Breast epithelium (tissue), 4 donors: ENCODE measurements around the gene GJD4. TPM values are rescaled to one million over a fixed set of nuclear protein-coding genes. Genes with fewer than 3 reads are reported as not detected.

Experiments used
- DNase-seq, 2 donors: peaks; one replicate each; pipeline ENCODE4 v3.0.0-alpha.2; 2019; ENCODE audit warnings: low spot score in 2 of 2
- H3K27ac ChIP-seq, 2 donors: fragments of 200-600 bp; sonication (generic) in 1 of 2; one replicate each; pipeline ENCODE4 v1.5.1; 2016 to 2019; ENCODE audit warnings: mild to moderate bottlenecking in 1 of 2
- H3K27me3 ChIP-seq, 2 donors: fragments of 200-600 bp; sonication (generic) in 1 of 2; one replicate each; pipeline versions ENCODE4 v1.5.1 to v1.6.0; 2017 to 2019; ENCODE audit warnings: control low read depth in 1 of 2, mild to moderate bottlenecking in 1 of 2
- H3K36me3 ChIP-seq: fragments of 200-600 bp; one replicate; pipeline ENCODE4 v1.5.1; 2019
- H3K4me1 ChIP-seq, 2 donors: fragments of 200-600 bp; sonication (generic); one replicate each; pipeline ENCODE4 v1.5.1; 2016 to 2019; ENCODE audit warnings: control low read depth in 1 of 2
- H3K4me3 ChIP-seq, 3 donors: fragments of 200-600 bp; sonication (generic); 1 replicate in 2 of 3; 2 replicates in 1 of 3; pipeline ENCODE4 v1.5.1; 2016 to 2019; ENCODE audit warnings: mild to moderate bottlenecking in 3 of 3, moderate library complexity in 2 of 3
- H3K9me3 ChIP-seq, 2 donors: fragments of 200-600 bp; sonication (generic) in 1 of 2; one replicate each; pipeline ENCODE4 v1.5.1; 2016 to 2019; ENCODE audit warnings: control low read depth in 1 of 2
- CTCF ChIP-seq, 3 donors: fragments of 450-650 bp; IDR thresholded peaks; one replicate each; pipeline ENCODE4 v1.5.1; 2016 to 2017; ENCODE audit warnings: antibody characterized with exemption in 3 of 3, mild to moderate bottlenecking in 3 of 3, moderate library complexity in 3 of 3
- POLR2A ChIP-seq: fragments of 450-650 bp; IDR thresholded peaks from one replicate; pipeline ENCODE4 v1.6.1; 2016; ENCODE audit warnings: antibody characterized with exemption, mild to moderate bottlenecking, moderate library complexity
- POLR2AphosphoS5 ChIP-seq, 3 donors: sonication (generic); formaldehyde crosslinking; IDR thresholded peaks; one replicate each; pipeline ENCODE4 v1.6.1; 2017; ENCODE audit warnings: antibody characterized with exemption in 3 of 3
- intact Hi-C: fragments of 100-400 bp; cut with DNase I; formaldehyde crosslinking; loops from one replicate; pipeline ENCODE4 v1.15.1; 2023; ENCODE audit warnings: low total_unique reads
- total RNA-seq, 3 donors: library from RNA; depleted of rRNA; stranded (reverse); fragments of >200 nt; gene quantifications; one replicate each; pipeline ENCODE4 v1.1.0, GENCODE V29; 2016

GJD4 gene
- total RNA-seq, 3 donors from 2014 or later: not detected

- no peaks in the 10 kb centered on the region for H3K9me3 ChIP-seq
- no peak for TF ChIP-seq POLR2A
- TF ChIP-seq CTCF (IDR thresholded peaks at IDR 0.05): no peak
- no peak for TF ChIP-seq POLR2AphosphoS5 (IDR thresholded peaks at IDR 0.05)
- DNase-seq: no peak
- intact Hi-C loops: no loop called here
- H3K27me3 ChIP-seq: no peaks in the 10 kb centered on the region
- H3K4me3 ChIP-seq: no peak overlapping the region
- no peaks in the 10 kb centered on the region for H3K4me1 ChIP-seq
- no peaks in the 10 kb centered on the region for H3K36me3 ChIP-seq
- no peak overlapping the region for H3K27ac ChIP-seq
Observed at GRCh38 chr10:35613597-35614226, 8.6 kb downstream of the GJD4 start.

DNA sequence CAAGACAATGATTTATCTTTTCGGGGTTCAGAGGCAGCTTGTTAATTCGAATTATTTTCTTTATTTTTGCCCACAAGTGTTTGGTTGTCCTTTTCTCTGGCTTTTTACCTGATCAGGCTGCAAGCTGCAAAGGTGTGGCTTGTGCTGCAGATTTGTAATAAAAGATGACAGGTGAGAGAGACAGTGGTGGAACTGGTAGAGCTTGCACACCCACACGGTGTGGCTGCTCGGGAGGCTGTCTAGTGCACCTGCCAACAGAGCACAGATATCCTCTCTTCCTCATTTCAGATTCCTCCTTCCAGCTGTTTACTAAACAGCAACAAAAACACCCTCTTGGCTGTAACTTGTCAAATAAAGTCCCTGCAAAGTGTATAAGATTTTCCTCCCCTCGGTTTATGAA, 9.2 kb downstream of the GJD4 start:
- H3K4me3 ChIP-seq: no peak overlapping the region
- no peak overlapping the region for H3K27ac ChIP-seq
- H3K36me3 ChIP-seq: no peaks in the 10 kb centered on the region
- TF ChIP-seq POLR2A (no peak), POLR2AphosphoS5 (IDR thresholded peaks at IDR 0.05) (no peak), CTCF (IDR thresholded peaks at IDR 0.05) (no peak)
- H3K4me1 ChIP-seq: no peaks in the 10 kb centered on the region
- no peak for DNase-seq
- no peaks in the 10 kb centered on the region for H3K9me3 ChIP-seq
- H3K27me3 ChIP-seq: no peaks in the 10 kb centered on the region
- intact Hi-C loops: no loop called here

GRCh38 chr10:35626971-35627507, 21.9 kb downstream of the GJD4 start:
- Histone ChIP-seq H3K27ac (no peak overlapping the region), H3K4me1 (no peaks in the 10 kb centered on the region), H3K36me3 (no peaks in the 10 kb centered on the region), H3K27me3 (no peaks in the 10 kb centered on the region), H3K9me3 (no peaks in the 10 kb centered on the region), H3K4me3 (no peak overlapping the region)
- TF ChIP-seq POLR2AphosphoS5 (IDR thresholded peaks at IDR 0.05) (no peak), CTCF (IDR thresholded peaks at IDR 0.05) (no peak), POLR2A (no peak)
- intact Hi-C loops: no loop called here
- DNase-seq: no peak

DNA sequence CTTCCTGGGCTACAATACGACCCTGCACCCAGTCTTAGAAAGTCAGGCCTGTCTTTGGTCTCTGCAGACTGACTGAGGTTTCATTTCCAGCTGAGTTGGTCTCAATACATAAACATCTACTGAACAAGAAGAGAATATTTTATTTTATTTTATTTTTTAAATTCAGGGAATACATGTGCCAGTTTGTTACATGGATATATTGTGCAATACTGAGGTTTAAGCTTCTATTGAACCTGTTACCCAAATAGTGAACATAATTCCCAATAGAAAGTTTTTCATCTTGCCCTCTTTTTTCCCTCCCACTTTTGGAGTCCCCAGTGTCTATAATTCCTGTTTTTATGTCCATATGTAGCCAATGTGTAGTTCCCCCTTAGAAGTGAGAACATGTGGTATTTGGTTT, 26.3 kb downstream of the GJD4 start:
- H3K36me3 ChIP-seq: no peaks in the 10 kb centered on the region
- H3K27ac ChIP-seq: no peak overlapping the region
- H3K4me1 ChIP-seq: no peaks in the 10 kb centered on the region
- no peaks in the 10 kb centered on the region for H3K27me3 ChIP-seq
- intact Hi-C loops: no loop called here
- no peak overlapping the region for H3K4me3 ChIP-seq
- H3K9me3 ChIP-seq: no peaks in the 10 kb centered on the region
- DNase-seq: no peak
- TF ChIP-seq POLR2A (no peak), POLR2AphosphoS5 (IDR thresholded peaks at IDR 0.05) (no peak), CTCF (IDR thresholded peaks at IDR 0.05) (no peak)

DNA sequence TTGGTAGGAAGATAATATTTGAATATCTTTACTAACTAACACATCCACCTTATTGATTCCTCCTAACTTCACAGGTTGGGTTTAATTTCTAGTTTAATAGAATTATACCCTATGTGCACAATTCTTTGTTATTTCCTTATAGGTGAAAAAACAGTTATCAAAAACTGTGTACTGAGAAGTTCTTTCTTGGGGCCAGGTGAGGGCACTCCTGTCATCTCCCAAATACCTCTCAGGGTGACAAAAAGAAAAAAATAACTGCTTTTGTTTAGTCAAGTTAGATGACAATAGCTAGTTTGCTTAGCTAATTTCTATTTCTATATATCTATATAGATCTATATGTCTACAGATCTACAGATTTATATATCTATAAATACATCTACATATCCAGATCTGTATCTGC, 26.9 kb downstream of the GJD4 start:
- Histone ChIP-seq H3K27ac (no peak overlapping the region), H3K4me1 (no peaks in the 10 kb centered on the region), H3K27me3 (no peaks in the 10 kb centered on the region), H3K36me3 (no peaks in the 10 kb centered on the region), H3K4me3 (no peak overlapping the region), H3K9me3 (no peaks in the 10 kb centered on the region)
- DNase-seq: no peak
- intact Hi-C loops: no loop called here
- TF ChIP-seq POLR2AphosphoS5 (IDR thresholded peaks at IDR 0.05) (no peak), CTCF (IDR thresholded peaks at IDR 0.05) (no peak), POLR2A (no peak)
